GM12891 (cell line): ENCODE measurements around the gene MEAK7.

Source experiments
- POLR2A ChIP-seq: IDR thresholded peaks from 2 replicates; pipeline ENCODE4 v1.6.1; 2011; ENCODE audit warnings: low read depth, low read length, control low read depth
- POLR2AphosphoS5 ChIP-seq: IDR thresholded peaks from 2 replicates; pipeline ENCODE4 v1.6.1; 2011; ENCODE audit warnings: low read depth, low read length, control low read depth
- TAF1 ChIP-seq: IDR thresholded peaks from 2 replicates; pipeline ENCODE4 v1.6.1; 2011; ENCODE audit warnings: low read depth, low read length, control low read depth

DNA sequence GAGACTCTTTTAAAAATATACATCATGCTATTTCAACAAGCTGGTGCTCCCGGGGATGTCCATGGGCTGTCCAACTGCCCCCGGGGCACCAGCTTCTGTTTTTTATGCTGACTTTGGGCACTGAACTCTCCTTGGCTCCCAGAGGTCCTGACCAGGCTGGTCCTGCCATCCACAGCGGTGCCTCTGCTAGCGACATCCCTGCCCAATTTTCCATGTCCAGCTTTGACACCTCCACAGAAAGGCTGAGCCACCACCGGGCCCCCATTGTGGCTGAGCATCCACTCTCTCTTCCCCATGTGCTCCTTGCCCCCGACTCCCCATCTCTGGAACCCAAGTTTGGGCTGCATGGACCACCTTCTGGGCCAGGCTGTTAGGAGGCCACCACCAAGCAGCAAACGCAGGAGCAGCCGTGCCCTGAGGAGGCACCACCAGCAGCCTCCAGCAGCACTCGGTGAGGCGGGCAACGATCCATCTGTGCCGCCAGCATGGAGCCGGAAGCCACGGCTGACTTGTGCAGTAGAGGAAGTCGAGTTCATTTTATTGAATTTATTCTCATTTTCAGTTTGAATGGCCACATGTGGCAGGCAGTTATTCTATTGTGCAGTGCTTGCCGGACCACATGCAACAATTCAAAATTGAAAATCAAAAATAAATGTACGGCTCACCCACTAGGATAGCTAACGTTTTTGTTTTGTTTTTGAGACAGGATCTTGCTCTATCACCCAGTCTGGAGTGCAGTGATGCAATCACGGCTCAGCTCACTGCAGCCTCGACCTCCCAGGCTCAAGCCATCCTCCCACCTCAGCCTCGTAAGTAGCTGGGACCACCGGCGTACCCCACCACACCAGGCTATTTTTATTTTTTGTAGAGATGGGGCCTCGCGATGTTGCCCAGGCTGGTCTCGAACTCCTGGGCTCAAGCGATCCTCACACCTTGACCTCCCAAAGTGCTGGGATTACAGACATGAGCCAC, 2.8 kb upstream of the MEAK7 start:
- peak; percentile 54; the same call in 1 of the 2 replicates for TF ChIP-seq POLR2A
- TF ChIP-seq TAF1 = 0 out of 2 replicates have a peak, but pooled peaks have one; percentile 15
- TF ChIP-seq POLR2AphosphoS5 = no peak
